ENCODE data around the gene AK9.

The AK9 gene

GRCh38 chr6:109454496-109455436, 236.2 kb downstream of the AK9 start:
- no peak for TF ChIP-seq CTCF (IDR thresholded peaks at IDR 0.05; ENCODE audit: insufficient read depth, missing control alignments)
- no peak for FAIRE-seq
- no peak for DNase-seq (ENCODE audit: insufficient read length, low spot score)

- no peak for TF ChIP-seq CTCF (IDR thresholded peaks at IDR 0.05; ENCODE audit: insufficient read depth, missing control alignments)
- DNase-seq (ENCODE audit: insufficient read length, low spot score), result no peak
- FAIRE-seq, result no peak
Measured at GRCh38 chr6:109453594-109454495, 237.2 kb downstream of the AK9 start.

GRCh38 chr6:109453156-109453555, 237.8 kb downstream of the AK9 start:
- DNase-seq (ENCODE audit: insufficient read length, low spot score) (no peak), FAIRE-seq (no peak)
- no peak for TF ChIP-seq CTCF (IDR thresholded peaks at IDR 0.05; ENCODE audit: insufficient read depth, missing control alignments)

- DNase-seq (ENCODE audit: insufficient read length, low spot score) (no peak), FAIRE-seq (no peak)
- TF ChIP-seq CTCF (IDR thresholded peaks at IDR 0.05; ENCODE audit: insufficient read depth, missing control alignments), result no peak
Measured at GRCh38 chr6:109452181-109452580, 238.8 kb downstream of the AK9 start.

GRCh38 chr6:109451376-109451775, 239.6 kb downstream of the AK9 start:
- DNase-seq (ENCODE audit: insufficient read length, low spot score) (no peak), FAIRE-seq (no peak)
- no peak for TF ChIP-seq CTCF (IDR thresholded peaks at IDR 0.05; ENCODE audit: insufficient read depth, missing control alignments)

GRCh38 chr6:109450801-109451200, 240.2 kb downstream of the AK9 start:
- FAIRE-seq (no peak), DNase-seq (ENCODE audit: insufficient read length, low spot score) (no peak)
- no peak for TF ChIP-seq CTCF (IDR thresholded peaks at IDR 0.05; ENCODE audit: insufficient read depth, missing control alignments)
